GM23248 (cell line): Measurements from ENCODE around the gene SLC19A2. TPM values are rescaled to one million over a fixed set of nuclear protein-coding genes. Genes with fewer than 3 reads are reported as not detected.
"Not testable (repeated sequence)": the region's sequence is repeated elsewhere in the genome, so short reads cannot be mapped to it uniquely, and the experiment has no call there.

Source experiments
- DNase-seq: peaks from one replicate; pipeline ENCODE4 v3.0.0-alpha.2; 2015
- H2AFZ ChIP-seq: fragments of 200-600 bp; sonication (generic); 2 replicates; pipeline ENCODE4 v1.6.1; 2016; ENCODE audit warnings: antibody characterized with exemption
- H3F3A ChIP-seq: fragments of 200-600 bp; sonication (generic); 2 replicates; pipeline ENCODE4 v1.6.1; 2016; ENCODE audit warnings: mild to moderate bottlenecking, antibody characterized with exemption, mixed run types; ENCODE audit not compliant: insufficient read depth
- H3K27ac ChIP-seq: fragments of 200-600 bp; sonication (generic); 2 replicates; pipeline ENCODE4 v1.5.1; 2016; ENCODE audit warnings: mild to moderate bottlenecking
- H3K27me3 ChIP-seq: fragments of 200-600 bp; sonication (generic); replicated peaks from 2 replicates; pipeline ENCODE4 v1.6.1; 2016; ENCODE audit warnings: mild to moderate bottlenecking; ENCODE audit not compliant: insufficient read depth
- H3K36me3 ChIP-seq: fragments of 200-600 bp; sonication (generic); 2 replicates; pipeline ENCODE4 v1.6.1; 2016; ENCODE audit warnings: low read depth, mild to moderate bottlenecking
- H3K4me1 ChIP-seq: fragments of 200-600 bp; sonication (generic); 2 replicates; pipeline ENCODE4 v1.6.1; 2016; ENCODE audit warnings: mild to moderate bottlenecking; ENCODE audit not compliant: insufficient read depth
- H3K4me2 ChIP-seq: fragments of 200-600 bp; sonication (generic); one replicate; pipeline ENCODE4 v1.6.1; 2016; ENCODE audit warnings: mild to moderate bottlenecking; ENCODE audit not compliant: unreplicated experiment
- H3K4me3 ChIP-seq: fragments of 200-600 bp; sonication (generic); 2 replicates; pipeline ENCODE4 v1.5.1; 2016; ENCODE audit warnings: mild to moderate bottlenecking
- H3K79me2 ChIP-seq: fragments of 200-600 bp; sonication (generic); 2 replicates; pipeline ENCODE4 v1.6.1; 2016; ENCODE audit warnings: mild to moderate bottlenecking; ENCODE audit not compliant: insufficient read depth
- H3K9ac ChIP-seq: fragments of 200-600 bp; sonication (generic); 2 replicates; pipeline ENCODE4 v1.6.1; 2016; ENCODE audit warnings: mild to moderate bottlenecking
- H3K9me2 ChIP-seq: fragments of 200-600 bp; sonication (generic); 2 replicates; pipeline ENCODE4 v1.6.1; 2016; ENCODE audit warnings: mixed run types, mild to moderate bottlenecking, moderate library complexity; ENCODE audit not compliant: insufficient read depth
- H3K9me3 ChIP-seq: fragments of 200-600 bp; sonication (generic); one replicate; pipeline ENCODE4 v1.6.1; 2017; ENCODE audit warnings: low read depth
- H4K20me1 ChIP-seq: fragments of 200-600 bp; sonication (generic); 2 replicates; pipeline ENCODE4 v1.6.0; 2016; ENCODE audit not compliant: insufficient read depth
- EZH2 ChIP-seq: fragments of 200-600 bp; sonication (generic); IDR thresholded peaks from 2 replicates; pipeline ENCODE4 v1.6.1; 2018; ENCODE audit warnings: antibody characterized with exemption, mild to moderate bottlenecking; ENCODE audit not compliant: insufficient read depth, poor library complexity, severe bottlenecking
- EZH2phosphoT487 ChIP-seq: fragments of 200-600 bp; sonication (generic); IDR thresholded peaks from 2 replicates; pipeline ENCODE4 v1.6.1; 2018; ENCODE audit warnings: antibody characterized with exemption, moderate library complexity, mild to moderate bottlenecking, low read depth; ENCODE audit not compliant: insufficient read depth
- WGBS, 2 experiments: methylation state at CpG; one replicate each; pipeline ENCODE4 v1.1.6; 2015 to 2017; ENCODE audit warnings: low lambda C conversion rate in 2 of 2, low coverage in 1 of 2; ENCODE audit errors: missing lambda C conversion rate in 2 of 2; 5-methylcytosine and 5-hydroxymethylcytosine counted together
- in situ Hi-C: fragments of 300-500 bp; cut with MboI; formaldehyde crosslinking; loops from 2 replicates; pipeline ENCODE4 v1.15.0; 2020
- polyA plus RNA-seq: library from polyadenylated mRNA; unstranded; fragments of >200 nt; fragmentation: Nextera tagmentation; extraction: Ambion mirVana; gene quantifications from 2 replicates; pipeline ENCODE4 v1.2.1, GENCODE V29; 2016
- total RNA-seq: library from RNA; depleted of rRNA; stranded (reverse); fragments of >200 nt; shearing (Covaris generic); gene quantifications from 2 replicates; pipeline ENCODE4 v1.2.3, GENCODE V29; 2014

Gene SLC19A2
- total and polyA plus RNA-seq, 2 experiments from 2014 or later, result 2.6 to 7.1 TPM

DNA sequence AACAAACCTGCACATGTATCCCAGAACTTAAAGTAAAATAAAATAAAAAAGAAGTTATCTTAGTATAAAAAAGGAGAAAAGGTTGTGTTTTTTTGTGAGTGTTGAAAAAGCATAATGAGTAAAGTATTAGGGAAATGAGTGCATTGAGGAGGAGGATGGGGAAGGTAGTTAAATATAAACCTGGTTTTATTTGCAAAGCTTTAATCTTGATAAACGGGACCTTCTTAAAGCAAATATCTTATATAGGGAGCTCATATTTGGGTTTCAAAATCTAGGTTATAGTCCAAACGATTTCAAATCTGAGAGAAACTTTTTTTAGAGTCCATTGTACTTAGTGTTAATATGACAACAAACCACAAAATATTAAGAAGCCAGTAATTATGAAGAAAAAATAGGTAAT is 21.7 kb upstream of the SLC19A2 start:
- WGBS, 2 experiments, result 62 to 66% methylated on average over 2 of the region's 2 CpGs

GRCh38 chr1:169503601-169504000 is 17.9 kb upstream of the SLC19A2 start:
- H2AFZ ChIP-seq, H3K4me1 ChIP-seq, H3K9ac ChIP-seq, H3K36me3 ChIP-seq, H3K9me3 ChIP-seq, H3K9me2 ChIP-seq, H3K27me3 ChIP-seq, H3K4me2 ChIP-seq, DNase-seq, H4K20me1 ChIP-seq, H3K4me3 ChIP-seq, H3F3A ChIP-seq, H3K27ac ChIP-seq, in situ Hi-C loops, H3K79me2 ChIP-seq: not testable (repeated sequence)
- WGBS, 2 experiments, result 73 to 80% methylated on average over 2 of the region's 2 CpGs

More for the DNA sequence above, 21.7 kb upstream of the SLC19A2 start:
- no peak overlapping the region for H2AFZ ChIP-seq
- peaks cover 22% of the 10 kb centered on the region for H3F3A ChIP-seq
- H3K4me2 ChIP-seq, result no peak overlapping the region
- no peak overlapping the region for H3K9ac ChIP-seq
- H3K79me2 ChIP-seq, result no peaks in the 10 kb centered on the region
- peaks cover 2% of the 10 kb centered on the region; the same call in 1 of the 2 replicates for H3K9me2 ChIP-seq
- no peaks in the 10 kb centered on the region for H3K36me3 ChIP-seq
- no peak overlapping the region for H3K4me3 ChIP-seq
- TF ChIP-seq EZH2 (no peak), EZH2phosphoT487 (no peak)
- no peaks in the 10 kb centered on the region for H3K9me3 ChIP-seq
- H3K27me3 ChIP-seq, result no peaks in the 10 kb centered on the region
- H4K20me1 ChIP-seq, result no peaks in the 10 kb centered on the region
- no peak for DNase-seq
- H3K4me1 ChIP-seq, result peaks cover 16% of the 10 kb centered on the region
- no peak overlapping the region for H3K27ac ChIP-seq
- in situ Hi-C loops, result no loop called here

GRCh38 chr1:169499807-169500206 is 14.1 kb upstream of the SLC19A2 start:
- no peak for TF ChIP-seq EZH2
- no peak for TF ChIP-seq EZH2phosphoT487
- H3K4me1 ChIP-seq, result 0 out of 2 replicates have a peak, but pooled peaks cover 5% of the 10 kb centered on the region
- H3K9me3 ChIP-seq, result no peaks in the 10 kb centered on the region
- H3K9ac ChIP-seq, result no peak overlapping the region
- H3K27me3 ChIP-seq, result no peaks in the 10 kb centered on the region
- no peak overlapping the region for H3K4me2 ChIP-seq
- no peaks in the 10 kb centered on the region for H3K9me2 ChIP-seq
- H3K27ac ChIP-seq, result no peak overlapping the region
- no peaks in the 10 kb centered on the region for H3K79me2 ChIP-seq
- no peaks in the 10 kb centered on the region for H3F3A ChIP-seq
- H4K20me1 ChIP-seq, result no peaks in the 10 kb centered on the region
- in situ Hi-C loops, result no loop called here
- DNase-seq, result no peak
- H3K4me3 ChIP-seq, result no peak overlapping the region
- H2AFZ ChIP-seq, result no peak overlapping the region
- H3K36me3 ChIP-seq, result no peaks in the 10 kb centered on the region

DNA sequence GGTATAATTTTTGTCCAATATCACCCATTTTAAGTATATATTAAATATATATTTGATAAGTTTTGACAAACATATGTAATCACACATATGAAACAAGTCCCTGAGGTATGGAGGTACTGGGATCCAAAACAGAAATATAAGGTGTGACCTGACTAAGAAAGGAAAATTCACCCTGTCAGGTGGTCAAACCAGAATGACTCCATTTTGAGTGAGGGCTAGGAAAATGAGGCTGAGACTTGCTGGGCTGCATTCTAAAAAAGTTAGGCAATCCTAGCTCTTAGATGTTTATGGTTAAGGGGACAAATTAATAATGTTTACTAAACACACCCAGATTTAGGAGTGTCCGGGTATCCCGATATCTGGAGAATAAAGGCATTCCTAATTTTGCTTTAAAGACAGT is 11.6 kb upstream of the SLC19A2 start:
- Histone ChIP-seq H3K4me2 (no peak overlapping the region), H3K27me3 (no peaks in the 10 kb centered on the region), H3K9me3 (no peaks in the 10 kb centered on the region), H3K79me2 (no peaks in the 10 kb centered on the region), H4K20me1 (no peaks in the 10 kb centered on the region), H3K4me3 (no peak overlapping the region), H3K36me3 (no peaks in the 10 kb centered on the region), H3K27ac (no peak overlapping the region), H3K9me2 (no peaks in the 10 kb centered on the region), H3K4me1 (0 out of 2 replicates have a peak, but pooled peaks cover 5% of the 10 kb centered on the region), H2AFZ (no peak overlapping the region), H3F3A (no peaks in the 10 kb centered on the region), H3K9ac (no peak overlapping the region)
- in situ Hi-C loops, result no loop called here
- DNase-seq, result no peak
- TF ChIP-seq EZH2phosphoT487 (no peak), EZH2 (no peak)
- WGBS, 2 experiments, result 96 to 98% methylated on average over 2 of the region's 2 CpGs

- in situ Hi-C loops, result no loop called here
- Histone ChIP-seq H3K9ac (no peak overlapping the region), H3K4me3 (no peak overlapping the region), H3K4me1 (peaks cover 11% of the 10 kb centered on the region), H3K27ac (no peak overlapping the region), H3F3A (peaks cover 5% of the 10 kb centered on the region; the same call in 1 of the 2 replicates), H3K27me3 (no peaks in the 10 kb centered on the region), H2AFZ (no peak overlapping the region), H4K20me1 (no peaks in the 10 kb centered on the region), H3K79me2 (no peaks in the 10 kb centered on the region), H3K9me2 (no peaks in the 10 kb centered on the region), H3K9me3 (no peaks in the 10 kb centered on the region), H3K36me3 (no peaks in the 10 kb centered on the region), H3K4me2 (no peak overlapping the region)
- WGBS, 2 experiments, result 61 to 68% methylated on average over 2 of the region's 2 CpGs
- DNase-seq, result no peak
- TF ChIP-seq EZH2, result no peak
- no peak for TF ChIP-seq EZH2phosphoT487
Observed at GRCh38 chr1:169495916-169496315, 10.2 kb upstream of the SLC19A2 start.
